WTC11 (cell line): ENCODE measurements around the gene ELOF1.

ENCODE experiments used
- FOXP1 ChIP-seq: sonication (generic); formaldehyde crosslinking; IDR thresholded peaks from 2 replicates; pipeline ENCODE4 v1.8.0; 2022; ENCODE audit warnings: missing genetic modification reagents, mild to moderate bottlenecking, moderate library complexity, borderline replicate concordance
- RELA ChIP-seq: sonication (generic); formaldehyde crosslinking; IDR thresholded peaks from 2 replicates; pipeline ENCODE4 v1.8.1; 2022; ENCODE audit warnings: missing genetic modification reagents, mild to moderate bottlenecking, borderline replicate concordance
- TF ChIP-seq, protein P1 (sequence below): sonication (generic); formaldehyde crosslinking; IDR thresholded peaks from 2 replicates; pipeline ENCODE4 v1.8.1; 2023; ENCODE audit warnings: mild to moderate bottlenecking, missing genetic modification reagents, moderate library complexity
- TF ChIP-seq, protein P2 (sequence below): sonication (generic); formaldehyde crosslinking; IDR thresholded peaks from 2 replicates; pipeline ENCODE4 v1.8.0; 2022; ENCODE audit warnings: mild to moderate bottlenecking, missing genetic modification reagents
- TF ChIP-seq, protein P3 (sequence below): sonication (generic); formaldehyde crosslinking; IDR thresholded peaks from 2 replicates; pipeline ENCODE4 v1.8.0; 2023; ENCODE audit warnings: mild to moderate bottlenecking, missing genetic modification reagents
- TF ChIP-seq, protein P4 (sequence below): sonication (generic); formaldehyde crosslinking; conservative IDR thresholded peaks from 2 replicates; pipeline ENCODE4 v1.8.1; 2022; ENCODE audit warnings: mild to moderate bottlenecking, missing genetic modification reagents
- TF ChIP-seq, protein P5 (sequence below): fragments of 250-450 bp; sonication (Bioruptor Pico); IDR thresholded peaks from 2 replicates; pipeline ENCODE4 v2.1.2; 2022; ENCODE audit warnings: mild to moderate bottlenecking, moderate library complexity

DNA sequence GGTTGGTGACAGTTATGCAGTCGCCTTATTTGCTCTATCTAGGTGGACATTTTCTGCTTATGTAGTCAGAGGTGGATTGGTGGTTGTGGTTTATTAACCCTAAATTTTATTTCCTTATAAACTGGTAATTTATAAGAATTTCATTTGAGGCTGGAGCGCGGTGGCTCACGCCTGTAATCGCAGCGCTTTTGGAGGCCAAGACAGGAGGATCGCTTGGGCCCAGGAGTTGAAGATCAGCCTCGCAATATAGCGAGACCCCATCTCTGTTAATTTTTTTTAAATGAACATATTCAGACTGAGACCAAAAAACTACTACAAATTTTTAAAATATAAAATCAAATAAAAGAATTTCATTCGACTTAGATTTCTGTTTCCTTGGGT, 39.1 kb upstream of the ELOF1 start:
- TF ChIP-seq FOXP1 (CRISPR knock-in tag) (no peak), RELA (no peak)
- TF ChIP-seq, protein P1, sequence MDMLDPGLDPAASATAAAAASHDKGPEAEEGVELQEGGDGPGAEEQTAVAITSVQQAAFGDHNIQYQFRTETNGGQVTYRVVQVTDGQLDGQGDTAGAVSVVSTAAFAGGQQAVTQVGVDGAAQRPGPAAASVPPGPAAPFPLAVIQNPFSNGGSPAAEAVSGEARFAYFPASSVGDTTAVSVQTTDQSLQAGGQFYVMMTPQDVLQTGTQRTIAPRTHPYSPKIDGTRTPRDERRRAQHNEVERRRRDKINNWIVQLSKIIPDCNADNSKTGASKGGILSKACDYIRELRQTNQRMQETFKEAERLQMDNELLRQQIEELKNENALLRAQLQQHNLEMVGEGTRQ (CRISPR knock-in tag), result no peak
- TF ChIP-seq, protein P2, sequence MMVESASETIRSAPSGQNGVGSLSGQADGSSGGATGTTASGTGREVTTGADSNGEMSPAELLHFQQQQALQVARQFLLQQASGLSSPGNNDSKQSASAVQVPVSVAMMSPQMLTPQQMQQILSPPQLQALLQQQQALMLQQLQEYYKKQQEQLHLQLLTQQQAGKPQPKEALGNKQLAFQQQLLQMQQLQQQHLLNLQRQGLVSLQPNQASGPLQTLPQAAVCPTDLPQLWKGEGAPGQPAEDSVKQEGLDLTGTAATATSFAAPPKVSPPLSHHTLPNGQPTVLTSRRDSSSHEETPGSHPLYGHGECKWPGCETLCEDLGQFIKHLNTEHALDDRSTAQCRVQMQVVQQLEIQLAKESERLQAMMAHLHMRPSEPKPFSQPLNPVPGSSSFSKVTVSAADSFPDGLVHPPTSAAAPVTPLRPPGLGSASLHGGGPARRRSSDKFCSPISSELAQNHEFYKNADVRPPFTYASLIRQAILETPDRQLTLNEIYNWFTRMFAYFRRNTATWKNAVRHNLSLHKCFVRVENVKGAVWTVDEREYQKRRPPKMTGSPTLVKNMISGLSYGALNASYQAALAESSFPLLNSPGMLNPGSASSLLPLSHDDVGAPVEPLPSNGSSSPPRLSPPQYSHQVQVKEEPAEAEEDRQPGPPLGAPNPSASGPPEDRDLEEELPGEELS (CRISPR knock-in tag), result no peak
- TF ChIP-seq, protein P3, sequence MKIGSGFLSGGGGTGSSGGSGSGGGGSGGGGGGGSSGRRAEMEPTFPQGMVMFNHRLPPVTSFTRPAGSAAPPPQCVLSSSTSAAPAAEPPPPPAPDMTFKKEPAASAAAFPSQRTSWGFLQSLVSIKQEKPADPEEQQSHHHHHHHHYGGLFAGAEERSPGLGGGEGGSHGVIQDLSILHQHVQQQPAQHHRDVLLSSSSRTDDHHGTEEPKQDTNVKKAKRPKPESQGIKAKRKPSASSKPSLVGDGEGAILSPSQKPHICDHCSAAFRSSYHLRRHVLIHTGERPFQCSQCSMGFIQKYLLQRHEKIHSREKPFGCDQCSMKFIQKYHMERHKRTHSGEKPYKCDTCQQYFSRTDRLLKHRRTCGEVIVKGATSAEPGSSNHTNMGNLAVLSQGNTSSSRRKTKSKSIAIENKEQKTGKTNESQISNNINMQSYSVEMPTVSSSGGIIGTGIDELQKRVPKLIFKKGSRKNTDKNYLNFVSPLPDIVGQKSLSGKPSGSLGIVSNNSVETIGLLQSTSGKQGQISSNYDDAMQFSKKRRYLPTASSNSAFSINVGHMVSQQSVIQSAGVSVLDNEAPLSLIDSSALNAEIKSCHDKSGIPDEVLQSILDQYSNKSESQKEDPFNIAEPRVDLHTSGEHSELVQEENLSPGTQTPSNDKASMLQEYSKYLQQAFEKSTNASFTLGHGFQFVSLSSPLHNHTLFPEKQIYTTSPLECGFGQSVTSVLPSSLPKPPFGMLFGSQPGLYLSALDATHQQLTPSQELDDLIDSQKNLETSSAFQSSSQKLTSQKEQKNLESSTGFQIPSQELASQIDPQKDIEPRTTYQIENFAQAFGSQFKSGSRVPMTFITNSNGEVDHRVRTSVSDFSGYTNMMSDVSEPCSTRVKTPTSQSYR (CRISPR knock-in tag), result no peak
- TF ChIP-seq, protein P4, sequence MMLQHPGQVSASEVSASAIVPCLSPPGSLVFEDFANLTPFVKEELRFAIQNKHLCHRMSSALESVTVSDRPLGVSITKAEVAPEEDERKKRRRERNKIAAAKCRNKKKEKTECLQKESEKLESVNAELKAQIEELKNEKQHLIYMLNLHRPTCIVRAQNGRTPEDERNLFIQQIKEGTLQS (CRISPR knock-in tag), result no peak
- TF ChIP-seq, protein P5, sequence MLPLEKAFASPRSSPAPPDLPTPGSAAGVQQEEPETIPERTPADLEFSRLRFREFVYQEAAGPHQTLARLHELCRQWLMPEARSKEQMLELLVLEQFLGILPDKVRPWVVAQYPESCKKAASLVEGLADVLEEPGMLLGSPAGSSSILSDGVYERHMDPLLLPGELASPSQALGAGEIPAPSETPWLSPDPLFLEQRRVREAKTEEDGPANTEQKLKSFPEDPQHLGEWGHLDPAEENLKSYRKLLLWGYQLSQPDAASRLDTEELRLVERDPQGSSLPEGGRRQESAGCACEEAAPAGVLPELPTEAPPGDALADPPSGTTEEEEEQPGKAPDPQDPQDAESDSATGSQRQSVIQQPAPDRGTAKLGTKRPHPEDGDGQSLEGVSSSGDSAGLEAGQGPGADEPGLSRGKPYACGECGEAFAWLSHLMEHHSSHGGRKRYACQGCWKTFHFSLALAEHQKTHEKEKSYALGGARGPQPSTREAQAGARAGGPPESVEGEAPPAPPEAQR (CRISPR knock-in tag), result no peak
